Measurements from ENCODE around the gene FREM2.
A peak's percentile ranks its signal among the peaks of the same experiment; 100 is the strongest.

The FREM2 gene

GRCh38 chr13:38753878-38754277, 67.0 kb downstream of the FREM2 start:
- TF ChIP-seq CTCF (IDR thresholded peaks at IDR 0.05; ENCODE audit: low read depth, low read length, missing control alignments): no peak
- no peak for DNase-seq (ENCODE audit: low read depth)
- H3K4me3 ChIP-seq (ENCODE audit: low read depth, low read length): no peak overlapping the region

GRCh38 chr13:38755793-38756192, 68.9 kb downstream of the FREM2 start:
- H3K4me3 ChIP-seq (ENCODE audit: low read depth, low read length): no peak overlapping the region
- TF ChIP-seq CTCF (IDR thresholded peaks at IDR 0.05; ENCODE audit: low read depth, low read length, missing control alignments): no peak
- DNase-seq (ENCODE audit: low read depth): no peak

- no peak overlapping the region for H3K4me3 ChIP-seq (ENCODE audit: low read depth, low read length)
- no peak for TF ChIP-seq CTCF (IDR thresholded peaks at IDR 0.05; ENCODE audit: low read depth, low read length, missing control alignments)
- no peak for DNase-seq (ENCODE audit: low read depth)
Observed at GRCh38 chr13:38758277-38758676, 71.4 kb downstream of the FREM2 start.

GRCh38 chr13:38759390-38759789, 72.5 kb downstream of the FREM2 start:
- H3K4me3 ChIP-seq (ENCODE audit: low read depth, low read length): no peak overlapping the region
- TF ChIP-seq CTCF (IDR thresholded peaks at IDR 0.05; ENCODE audit: low read depth, low read length, missing control alignments): no peak
- DNase-seq (ENCODE audit: low read depth): no peak

- H3K4me3 ChIP-seq (ENCODE audit: low read depth, low read length): no peak overlapping the region
- peak; percentile 42 for TF ChIP-seq CTCF (IDR thresholded peaks at IDR 0.05; ENCODE audit: low read depth, low read length, missing control alignments)
- no peak for DNase-seq (ENCODE audit: low read depth)
Observed at GRCh38 chr13:38763446-38764381, 76.8 kb downstream of the FREM2 start.

- no peak overlapping the region for H3K4me3 ChIP-seq (ENCODE audit: low read depth, low read length)
- DNase-seq (ENCODE audit: low read depth): no peak
- TF ChIP-seq CTCF (IDR thresholded peaks at IDR 0.05; ENCODE audit: low read depth, low read length, missing control alignments): no peak
Observed at GRCh38 chr13:38766799-38767198, 79.9 kb downstream of the FREM2 start.
